Measurements from ENCODE around the gene DIAPH3.

- no peak for TF ChIP-seq CTCF (IDR thresholded peaks at IDR 0.05)
- TF ChIP-seq, protein P1, sequence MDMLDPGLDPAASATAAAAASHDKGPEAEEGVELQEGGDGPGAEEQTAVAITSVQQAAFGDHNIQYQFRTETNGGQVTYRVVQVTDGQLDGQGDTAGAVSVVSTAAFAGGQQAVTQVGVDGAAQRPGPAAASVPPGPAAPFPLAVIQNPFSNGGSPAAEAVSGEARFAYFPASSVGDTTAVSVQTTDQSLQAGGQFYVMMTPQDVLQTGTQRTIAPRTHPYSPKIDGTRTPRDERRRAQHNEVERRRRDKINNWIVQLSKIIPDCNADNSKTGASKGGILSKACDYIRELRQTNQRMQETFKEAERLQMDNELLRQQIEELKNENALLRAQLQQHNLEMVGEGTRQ (IDR thresholded peaks at IDR 0.05), result no peak
- TF ChIP-seq MYC (IDR thresholded peaks at IDR 0.05; ENCODE audit: borderline replicate concordance, low read length), result no peak
- no peak for TF ChIP-seq FOSB (CRISPR knock-in tag; IDR thresholded peaks at IDR 0.05)
Observed at GRCh38 chr13:59653916-59654315, 509.8 kb downstream of the DIAPH3 start.
